ENCODE results near the gene AQP10. TPM values are rescaled to one million over a fixed set of nuclear protein-coding genes. Genes with fewer than 3 reads are reported as not detected.
"Not testable (repeated sequence)": the region's sequence is repeated elsewhere in the genome, so short reads cannot be mapped to it uniquely, and the experiment has no call there.

Gene AQP10
- total RNA-seq, 1 donor: not detected

DNA sequence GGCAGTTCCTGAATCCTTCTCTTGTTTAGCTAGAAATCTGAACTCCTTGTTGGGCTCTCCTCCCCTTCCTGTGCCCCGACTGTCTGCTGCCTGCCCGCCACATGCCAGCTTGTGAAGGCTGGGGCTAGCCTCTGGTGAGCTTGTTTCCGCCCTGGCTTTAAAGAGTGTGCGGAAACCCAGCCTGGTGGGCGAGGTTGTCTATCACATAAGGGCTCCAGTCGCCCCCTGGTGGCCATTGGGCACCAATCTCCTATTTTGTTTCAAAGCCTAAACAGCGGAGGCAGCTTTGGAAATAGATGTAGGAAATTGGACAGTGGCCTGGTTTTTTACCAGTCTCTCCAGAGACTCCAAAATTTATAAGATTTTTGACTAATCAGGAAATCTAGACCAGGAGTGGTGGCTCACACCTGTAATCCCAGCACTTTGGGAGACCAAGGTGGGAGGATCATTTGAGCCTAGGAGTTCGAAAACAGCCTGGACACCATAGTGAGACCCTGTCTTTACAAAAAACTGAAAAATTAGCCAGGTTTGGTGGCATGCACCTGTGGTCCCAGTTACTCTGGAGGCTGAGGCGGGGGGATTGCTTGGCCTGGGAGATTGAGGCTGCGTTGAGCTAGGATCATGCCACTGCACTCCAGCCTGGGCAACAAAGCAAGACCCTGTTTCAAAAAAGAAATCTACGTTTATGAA is 14.3 kb downstream of the AQP10 start:
- H3K79me2 ChIP-seq (ENCODE audit: insufficient read depth, low read length): peaks cover 20% of the 10 kb centered on the region
- peak overlapping the region; percentile 42 for H3K27ac ChIP-seq (ENCODE audit: low read depth, low read length)
- peaks cover 12% of the 10 kb centered on the region for H3K4me1 ChIP-seq (ENCODE audit: insufficient read depth, low read length)

DNA sequence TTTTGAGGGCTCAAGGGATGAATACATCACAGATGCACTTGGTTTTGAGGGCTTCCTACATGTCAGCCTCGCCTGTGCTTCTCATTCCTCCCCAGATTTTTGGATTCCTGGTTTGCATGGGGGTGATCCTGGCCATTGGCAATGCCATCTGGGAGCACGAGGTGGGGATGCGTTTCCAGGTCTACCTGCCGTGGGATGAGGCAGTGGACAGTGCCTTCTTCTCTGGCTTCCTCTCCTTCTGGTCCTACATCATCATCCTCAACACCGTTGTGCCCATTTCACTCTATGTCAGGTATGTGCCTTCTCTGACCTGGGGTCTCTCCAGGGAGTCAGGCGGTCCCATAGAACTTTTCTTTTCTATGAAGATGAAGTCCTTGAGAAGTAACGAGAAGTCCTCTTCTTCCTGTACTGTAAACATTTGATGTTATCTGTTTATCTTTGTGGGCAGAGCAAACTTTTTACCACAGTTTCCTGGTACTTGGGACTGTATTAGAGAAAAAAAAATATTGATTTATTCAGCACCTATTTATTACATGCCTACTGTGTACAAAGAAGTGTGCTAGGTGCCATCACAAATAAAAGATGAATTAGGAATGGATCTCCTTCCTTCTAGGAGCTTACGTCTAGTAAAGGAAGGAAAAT is 16.5 kb downstream of the AQP10 start:
- Histone ChIP-seq H2AFZ (ENCODE audit: low read length) (no peak overlapping the region), H3K9me3 (ENCODE audit: low read depth, low read length) (no peaks in the 10 kb centered on the region), H3K4me2 (ENCODE audit: insufficient read depth, low read length) (no peak overlapping the region), H4K20me1 (ENCODE audit: insufficient read depth, low read length) (peaks cover 20% of the 10 kb centered on the region), H3K27me3 (ENCODE audit: insufficient read depth, low read length) (no peaks in the 10 kb centered on the region), H3K4me1 (ENCODE audit: insufficient read depth, low read length) (peaks cover 12% of the 10 kb centered on the region), H3K79me2 (ENCODE audit: insufficient read depth, low read length) (peaks cover 10% of the 10 kb centered on the region), H3K27ac (ENCODE audit: low read depth, low read length) (no peak overlapping the region), H3K36me3 (ENCODE audit: insufficient read depth, low read length) (peaks cover 82% of the 10 kb centered on the region), H3K4me3 (ENCODE audit: insufficient read depth, low read length) (no peak overlapping the region)
- no peak for DNase-seq (ENCODE audit: insufficient read length, low spot score, missing footprints)
- TF ChIP-seq, protein P1, sequence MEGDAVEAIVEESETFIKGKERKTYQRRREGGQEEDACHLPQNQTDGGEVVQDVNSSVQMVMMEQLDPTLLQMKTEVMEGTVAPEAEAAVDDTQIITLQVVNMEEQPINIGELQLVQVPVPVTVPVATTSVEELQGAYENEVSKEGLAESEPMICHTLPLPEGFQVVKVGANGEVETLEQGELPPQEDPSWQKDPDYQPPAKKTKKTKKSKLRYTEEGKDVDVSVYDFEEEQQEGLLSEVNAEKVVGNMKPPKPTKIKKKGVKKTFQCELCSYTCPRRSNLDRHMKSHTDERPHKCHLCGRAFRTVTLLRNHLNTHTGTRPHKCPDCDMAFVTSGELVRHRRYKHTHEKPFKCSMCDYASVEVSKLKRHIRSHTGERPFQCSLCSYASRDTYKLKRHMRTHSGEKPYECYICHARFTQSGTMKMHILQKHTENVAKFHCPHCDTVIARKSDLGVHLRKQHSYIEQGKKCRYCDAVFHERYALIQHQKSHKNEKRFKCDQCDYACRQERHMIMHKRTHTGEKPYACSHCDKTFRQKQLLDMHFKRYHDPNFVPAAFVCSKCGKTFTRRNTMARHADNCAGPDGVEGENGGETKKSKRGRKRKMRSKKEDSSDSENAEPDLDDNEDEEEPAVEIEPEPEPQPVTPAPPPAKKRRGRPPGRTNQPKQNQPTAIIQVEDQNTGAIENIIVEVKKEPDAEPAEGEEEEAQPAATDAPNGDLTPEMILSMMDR (IDR thresholded peaks at IDR 0.05; ENCODE audit: extremely low read depth, low read depth, low read length): no peak

More for the DNA sequence above, 14.3 kb downstream of the AQP10 start:
- Histone ChIP-seq H3K27me3 (ENCODE audit: insufficient read depth, low read length) (no peaks in the 10 kb centered on the region), H3K4me2 (ENCODE audit: insufficient read depth, low read length) (peak overlapping the region; percentile 6), H3K4me3 (ENCODE audit: insufficient read depth, low read length) (no peak overlapping the region), H2AFZ (ENCODE audit: low read length) (no peak overlapping the region), H3K9me3 (ENCODE audit: low read depth, low read length) (no peaks in the 10 kb centered on the region), H3K36me3 (ENCODE audit: insufficient read depth, low read length) (peaks cover 81% of the 10 kb centered on the region), H4K20me1 (ENCODE audit: insufficient read depth, low read length) (peaks cover 31% of the 10 kb centered on the region)
- DNase-seq (ENCODE audit: insufficient read length, low spot score, missing footprints): peak; percentile 98
- TF ChIP-seq, protein P1 (IDR thresholded peaks at IDR 0.05; ENCODE audit: extremely low read depth, low read depth, low read length): peak; percentile 92

DNA sequence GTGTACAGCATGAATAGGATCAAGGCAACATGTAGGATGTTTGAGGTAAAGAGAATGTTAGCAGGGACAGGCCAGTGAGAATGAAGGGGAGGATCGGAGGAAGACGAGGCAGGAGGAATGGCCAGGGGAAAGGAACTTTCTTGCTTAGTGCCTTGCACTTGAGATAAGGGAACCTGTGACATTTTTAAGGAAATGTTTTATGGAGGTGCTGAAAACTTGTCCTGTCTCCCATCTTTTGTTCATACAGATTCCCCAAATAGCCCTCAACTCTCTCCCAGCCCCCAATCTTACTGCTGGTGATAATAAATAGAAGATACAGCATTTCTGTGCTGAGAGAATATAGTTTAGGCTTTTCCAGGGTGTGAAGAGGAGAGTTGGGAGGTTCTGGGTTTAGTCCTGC is 18.0 kb downstream of the AQP10 start:
- H3K79me2 ChIP-seq (ENCODE audit: insufficient read depth, low read length): peaks cover 10% of the 10 kb centered on the region
- no peak overlapping the region for H3K4me2 ChIP-seq (ENCODE audit: insufficient read depth, low read length)
- H3K36me3 ChIP-seq (ENCODE audit: insufficient read depth, low read length): peaks cover 87% of the 10 kb centered on the region
- no peak overlapping the region for H2AFZ ChIP-seq (ENCODE audit: low read length)
- peaks cover 21% of the 10 kb centered on the region for H4K20me1 ChIP-seq (ENCODE audit: insufficient read depth, low read length)
- H3K9me3 ChIP-seq (ENCODE audit: low read depth, low read length): no peaks in the 10 kb centered on the region
- TF ChIP-seq, protein P1 (IDR thresholded peaks at IDR 0.05; ENCODE audit: extremely low read depth, low read depth, low read length): no peak
- peaks cover 11% of the 10 kb centered on the region for H3K4me1 ChIP-seq (ENCODE audit: insufficient read depth, low read length)
- no peak overlapping the region for H3K27ac ChIP-seq (ENCODE audit: low read depth, low read length)
- H3K4me3 ChIP-seq (ENCODE audit: insufficient read depth, low read length): no peak overlapping the region
- no peak for DNase-seq (ENCODE audit: insufficient read length, low spot score, missing footprints)
- H3K27me3 ChIP-seq (ENCODE audit: insufficient read depth, low read length): no peaks in the 10 kb centered on the region

DNA sequence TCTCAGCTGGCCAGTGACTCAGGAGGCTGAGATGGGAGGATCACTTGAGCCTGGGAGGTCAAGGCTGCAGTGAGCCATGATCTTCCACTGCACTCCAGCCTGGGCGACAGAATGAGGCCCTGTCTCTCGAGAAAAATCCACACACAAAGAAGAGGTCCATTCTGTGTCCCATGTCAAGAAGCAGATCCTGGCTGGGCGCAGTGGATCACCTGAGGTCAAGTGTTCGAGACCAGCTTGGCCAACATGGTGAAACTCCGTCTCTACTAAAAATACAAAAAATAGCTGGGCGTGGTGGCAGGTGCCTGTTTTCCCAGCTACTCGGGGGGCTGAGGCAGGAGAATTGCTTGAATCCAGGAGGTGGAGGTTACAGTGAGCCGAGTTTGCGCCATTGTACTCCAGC is 20.5 kb downstream of the AQP10 start:
- H3K4me2 ChIP-seq (ENCODE audit: insufficient read depth, low read length); H2AFZ ChIP-seq (ENCODE audit: low read length); DNase-seq (ENCODE audit: insufficient read length, low spot score, missing footprints); H3K4me1 ChIP-seq (ENCODE audit: insufficient read depth, low read length); H3K27ac ChIP-seq (ENCODE audit: low read depth, low read length); H3K27me3 ChIP-seq (ENCODE audit: insufficient read depth, low read length); H3K9me3 ChIP-seq (ENCODE audit: low read depth, low read length); H3K4me3 ChIP-seq (ENCODE audit: insufficient read depth, low read length); H3K79me2 ChIP-seq (ENCODE audit: insufficient read depth, low read length): not testable (repeated sequence)
- peaks cover 32% of the 10 kb centered on the region for H4K20me1 ChIP-seq (ENCODE audit: insufficient read depth, low read length)
- H3K36me3 ChIP-seq (ENCODE audit: insufficient read depth, low read length): peaks cover 90% of the 10 kb centered on the region

Measured in osteoblast (primary cell).